Left lung (tissue), 14 donors: ENCODE measurements around the gene VRTN. TPM values are rescaled to one million over a fixed set of nuclear protein-coding genes. Genes with fewer than 3 reads are reported as not detected.

Experiments used
- ATAC-seq: fragments of 200-7000 bp; cut with Tn5 transposase; one replicate; pipeline ENCODE4 v1.9.1; 2020; ENCODE audit warnings: moderate library complexity
- DNase-seq, 4 donors: peaks; one replicate each; pipeline ENCODE4 v3.0.0-alpha.2; 2013 to 2020
- H3K27ac ChIP-seq, 2 donors: fragments of 200-600 bp; sonication (generic) in 1 of 2; one replicate each; pipeline versions ENCODE4 v1.5.0 to v1.8.0; 2020 to 2021
- H3K27me3 ChIP-seq, 2 donors: fragments of 200-600 bp; sonication (generic) in 1 of 2; one replicate each; pipeline versions ENCODE4 v1.5.0 to v1.8.0; 2020 to 2021
- H3K36me3 ChIP-seq, 2 donors: fragments of 200-600 bp; sonication (generic) in 1 of 2; one replicate each; pipeline versions ENCODE4 v1.5.0 to v1.8.0; 2020 to 2021
- H3K4me1 ChIP-seq, 2 donors: fragments of 200-600 bp; one replicate each; pipeline ENCODE4 v1.8.0; 2021
- H3K4me3 ChIP-seq, 2 donors: fragments of 200-600 bp; sonication (generic) in 1 of 2; one replicate each; pipeline versions ENCODE4 v1.5.0 to v1.8.0; 2020 to 2021; ENCODE audit warnings: mild to moderate bottlenecking in 1 of 2
- H3K9me3 ChIP-seq, 2 donors: fragments of 200-600 bp; sonication (generic) in 1 of 2; one replicate each; pipeline versions ENCODE4 v1.5.0 to v1.8.0; 2020 to 2021
- intact Hi-C, 2 donors: fragments of 100-400 bp; cut with DNase I; formaldehyde crosslinking; loops; one replicate each; pipeline versions ENCODE4 v1.11.2 to v1.14.2; 2022
- long read RNA-seq, 12 donors: library from polyadenylated mRNA in 2 of 12; unstranded in 2 of 12; transcript quantifications; one replicate each; pipeline ENCODE4 v2.0.0 and lab custom pipeline, GENCODE V29; 2019 to 2026
- polyA plus RNA-seq, 6 donors: library from polyadenylated mRNA; unstranded; fragments of 120-200 nt; gene quantifications; one replicate each; pipeline ENCODE4 v1.2.1, GENCODE V29; 2013; ENCODE audit not compliant: insufficient read length in 6 of 6
- total RNA-seq, 2 donors: library from RNA; stranded (reverse); fragmentation: NEBNext Ultra II Directional; extraction: Animal tissue kit (Norgen Biotek cat#: 25700); gene quantifications; one replicate each; pipeline ENCODE4 v1.2.1, GENCODE V29; 2021
- TF ChIP-seq, protein P1 (sequence below), 2 donors: fragments of 200-600 bp; sonication (generic) in 1 of 2; IDR thresholded peaks; one replicate each; pipeline versions ENCODE4 v1.5.0 to v1.8.0; 2021; ENCODE audit warnings: antibody characterized with exemption in 2 of 2
- donor health status: DM: no; HTN: yes; CAD: no.
- donor health status: DM: no; HTN: no; CAD: no.

Gene VRTN, protein sequence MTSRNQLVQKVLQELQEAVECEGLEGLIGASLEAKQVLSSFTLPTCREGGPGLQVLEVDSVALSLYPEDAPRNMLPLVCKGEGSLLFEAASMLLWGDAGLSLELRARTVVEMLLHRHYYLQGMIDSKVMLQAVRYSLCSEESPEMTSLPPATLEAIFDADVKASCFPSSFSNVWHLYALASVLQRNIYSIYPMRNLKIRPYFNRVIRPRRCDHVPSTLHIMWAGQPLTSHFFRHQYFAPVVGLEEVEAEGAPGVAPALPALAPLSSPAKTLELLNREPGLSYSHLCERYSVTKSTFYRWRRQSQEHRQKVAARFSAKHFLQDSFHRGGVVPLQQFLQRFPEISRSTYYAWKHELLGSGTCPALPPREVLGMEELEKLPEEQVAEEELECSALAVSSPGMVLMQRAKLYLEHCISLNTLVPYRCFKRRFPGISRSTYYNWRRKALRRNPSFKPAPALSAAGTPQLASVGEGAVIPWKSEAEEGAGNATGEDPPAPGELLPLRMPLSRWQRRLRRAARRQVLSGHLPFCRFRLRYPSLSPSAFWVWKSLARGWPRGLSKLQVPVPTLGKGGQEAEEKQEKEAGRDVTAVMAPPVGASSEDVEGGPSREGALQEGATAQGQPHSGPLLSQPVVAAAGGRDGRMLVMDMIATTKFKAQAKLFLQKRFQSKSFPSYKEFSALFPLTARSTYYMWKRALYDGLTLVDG
- not detected for total RNA-seq
- polyA plus RNA-seq = under 1 TPM in 1 of 6 donors, not detected in 5; 0.04 TPM
- long read RNA-seq, donor 1 = 0 reads
- long read RNA-seq, donor 2 = 0 reads
- long read RNA-seq, donor 3 = 0 reads
- long read RNA-seq, donor 4 = 0 reads
- long read RNA-seq, donor 5 = 0 reads
- long read RNA-seq, donor 6 = 0 reads
- long read RNA-seq, donor 7 = 0 reads
- long read RNA-seq, donor 8 = 0 reads
- long read RNA-seq, donor 9 = 0 reads
- long read RNA-seq, donor 10 = 0 reads
- long read RNA-seq, donor 11 = 0 reads
- long read RNA-seq, donor 12, partial matches to known transcripts = 9 of 9 reads
- long read RNA-seq, donor 12, other reads (novel, unspliced or antisense) = 0 of 9 reads

- ATAC-seq (no peak), DNase-seq (no peak)
- Histone ChIP-seq H3K27me3 (peaks cover 0 to 5% of the 10 kb centered on the region in 2 donors), H3K4me3 (no peak within 1 kb of the TSS), H3K4me1 (no peaks in the 10 kb centered on the region), H3K27ac (no peak within 1 kb of the TSS), H3K36me3 (no peaks in the 10 kb centered on the region), H3K9me3 (no peaks in the 10 kb centered on the region)
- intact Hi-C loops = no loop called here
- TF ChIP-seq, protein P1, sequence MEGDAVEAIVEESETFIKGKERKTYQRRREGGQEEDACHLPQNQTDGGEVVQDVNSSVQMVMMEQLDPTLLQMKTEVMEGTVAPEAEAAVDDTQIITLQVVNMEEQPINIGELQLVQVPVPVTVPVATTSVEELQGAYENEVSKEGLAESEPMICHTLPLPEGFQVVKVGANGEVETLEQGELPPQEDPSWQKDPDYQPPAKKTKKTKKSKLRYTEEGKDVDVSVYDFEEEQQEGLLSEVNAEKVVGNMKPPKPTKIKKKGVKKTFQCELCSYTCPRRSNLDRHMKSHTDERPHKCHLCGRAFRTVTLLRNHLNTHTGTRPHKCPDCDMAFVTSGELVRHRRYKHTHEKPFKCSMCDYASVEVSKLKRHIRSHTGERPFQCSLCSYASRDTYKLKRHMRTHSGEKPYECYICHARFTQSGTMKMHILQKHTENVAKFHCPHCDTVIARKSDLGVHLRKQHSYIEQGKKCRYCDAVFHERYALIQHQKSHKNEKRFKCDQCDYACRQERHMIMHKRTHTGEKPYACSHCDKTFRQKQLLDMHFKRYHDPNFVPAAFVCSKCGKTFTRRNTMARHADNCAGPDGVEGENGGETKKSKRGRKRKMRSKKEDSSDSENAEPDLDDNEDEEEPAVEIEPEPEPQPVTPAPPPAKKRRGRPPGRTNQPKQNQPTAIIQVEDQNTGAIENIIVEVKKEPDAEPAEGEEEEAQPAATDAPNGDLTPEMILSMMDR (IDR thresholded peaks at IDR 0.05) = no peak
These were observed at the start of gene VRTN for GRCh38 chr14:74348241-74348734. Gene VRTN, plus strand, starts transcription at chr14:74348471. Its CDS starts 8,313 bp downstream, at chr14:74356784.

GRCh38 chr14:74299061-74299545 lies 49.2 kb upstream of the VRTN start:
- intact Hi-C loops = no loop called here
- TF ChIP-seq, protein P1 (IDR thresholded peaks at IDR 0.05) = no peak
- no peaks in the 10 kb centered on the region for H3K27me3 ChIP-seq
- DNase-seq = peak in 1 of 4 donors; percentile 10
- no peaks in the 10 kb centered on the region for H3K9me3 ChIP-seq
- H3K27ac ChIP-seq = peak overlapping the region in 1 of 2 donors; percentile 65
- H3K4me1 ChIP-seq = peaks cover 8 to 48% of the 10 kb centered on the region in 2 donors
- peaks cover 0 to 49% of the 10 kb centered on the region in 2 donors for H3K36me3 ChIP-seq
- ATAC-seq = no peak
- H3K4me3 ChIP-seq = no peak overlapping the region

DNA sequence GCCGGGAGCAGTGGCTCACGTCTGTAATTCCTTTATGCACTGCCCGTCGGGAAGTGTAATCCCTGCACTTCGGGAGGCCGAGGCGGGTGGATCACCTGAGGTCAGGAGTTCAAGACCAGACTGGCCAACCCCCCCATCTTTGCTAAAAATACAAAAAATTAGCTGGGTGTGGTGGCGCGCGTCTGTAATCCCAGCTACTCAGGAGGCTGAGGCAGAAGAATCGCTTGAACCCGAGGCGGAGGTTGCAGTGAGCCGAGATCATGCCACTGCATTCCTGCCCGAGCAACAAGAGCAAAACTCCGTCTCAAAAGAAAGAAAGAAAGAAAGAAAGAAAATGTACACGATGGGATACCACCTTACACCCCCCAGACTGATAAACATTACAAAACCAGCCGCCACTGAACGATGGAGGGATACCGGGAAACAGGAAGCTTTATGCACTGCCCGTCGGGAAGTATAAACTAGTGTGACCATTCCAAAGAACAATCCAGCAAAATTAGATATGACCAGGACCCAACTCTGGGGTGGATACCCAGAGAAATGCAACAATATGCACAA lies 46.6 kb upstream of the VRTN start:
- Histone ChIP-seq H3K27me3 (no peaks in the 10 kb centered on the region), H3K4me1 (peaks cover 8 to 48% of the 10 kb centered on the region in 2 donors), H3K36me3 (peaks cover 0 to 27% of the 10 kb centered on the region in 2 donors), H3K9me3 (no peaks in the 10 kb centered on the region), H3K4me3 (peak overlapping the region; percentile 83 to 93), H3K27ac (peak overlapping the region; percentile 84 to 86)
- peak; percentile 3 for ATAC-seq
- TF ChIP-seq, protein P1 (IDR thresholded peaks at IDR 0.05) = no peak
- DNase-seq = no peak
- intact Hi-C loops = no loop called here

GRCh38 chr14:74302152-74302628 lies 46.1 kb upstream of the VRTN start:
- ATAC-seq (peak; percentile 79), DNase-seq (peak in 2 of 4 donors; percentile 22 to 33)
- peak overlapping the region; percentile 83 to 93 for H3K4me3 ChIP-seq
- peak overlapping the region; percentile 84 to 86 for H3K27ac ChIP-seq
- peaks cover 8 to 48% of the 10 kb centered on the region in 2 donors for H3K4me1 ChIP-seq
- H3K27me3 ChIP-seq = no peaks in the 10 kb centered on the region
- TF ChIP-seq, protein P1 (IDR thresholded peaks at IDR 0.05) = peak in 1 of 2 donors; percentile 35
- peaks cover 0 to 23% of the 10 kb centered on the region in 2 donors for H3K36me3 ChIP-seq
- H3K9me3 ChIP-seq = no peaks in the 10 kb centered on the region
- intact Hi-C loops = no loop called here
